COR-L47 (cell line): Measurements from ENCODE around the gene DNMBP.
A peak's percentile ranks its signal among the peaks of the same experiment; 100 is the strongest.
"Not testable (repeated sequence)": the region's sequence is repeated elsewhere in the genome, so short reads cannot be mapped to it uniquely, and the experiment has no call there.

Experiments
- DNase-seq: peaks from one replicate; lab custom pipeline; 2025; lab: John Stamatoyannopoulos, UW

The DNMBP gene

GRCh38 chr10:100020142-100020885 is 10.6 kb upstream of the DNMBP start:
- no peak for DNase-seq

GRCh38 chr10:100019787-100020141 is 10.0 kb upstream of the DNMBP start:
- peak; percentile 24 for DNase-seq

DNA sequence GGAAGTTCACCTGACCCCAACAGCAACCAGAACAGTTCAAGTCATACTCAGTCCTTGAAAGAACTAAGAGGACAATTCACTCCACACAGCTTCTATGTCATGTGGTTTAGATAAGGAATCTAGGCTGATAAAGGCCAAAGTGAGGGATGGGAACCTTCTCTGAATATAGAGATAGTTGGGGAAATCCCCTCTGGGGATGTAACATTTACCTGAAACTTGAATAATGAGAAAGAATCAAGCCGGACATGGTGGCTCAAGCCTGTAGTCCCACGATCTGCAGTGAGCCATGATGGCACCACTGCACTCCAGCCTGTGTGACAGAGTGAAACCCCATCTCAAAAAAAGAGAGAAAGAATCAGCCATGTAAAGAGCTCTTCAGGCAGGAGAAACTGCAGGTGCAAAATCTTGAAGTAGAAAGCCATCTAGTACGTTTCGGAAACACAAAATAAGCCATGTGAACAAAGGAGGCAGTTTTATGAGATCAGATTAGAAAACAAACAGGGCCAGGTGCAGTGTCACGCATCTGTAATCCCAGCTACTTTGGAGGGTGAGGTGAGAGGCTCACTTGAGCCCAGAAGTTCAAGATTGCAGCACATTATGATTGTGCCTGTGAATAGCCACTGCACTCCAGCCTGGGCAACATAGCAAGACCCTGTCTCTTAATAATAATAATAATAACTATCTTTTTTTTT is 4.5 kb upstream of the DNMBP start:
- DNase-seq = no peak

DNA sequence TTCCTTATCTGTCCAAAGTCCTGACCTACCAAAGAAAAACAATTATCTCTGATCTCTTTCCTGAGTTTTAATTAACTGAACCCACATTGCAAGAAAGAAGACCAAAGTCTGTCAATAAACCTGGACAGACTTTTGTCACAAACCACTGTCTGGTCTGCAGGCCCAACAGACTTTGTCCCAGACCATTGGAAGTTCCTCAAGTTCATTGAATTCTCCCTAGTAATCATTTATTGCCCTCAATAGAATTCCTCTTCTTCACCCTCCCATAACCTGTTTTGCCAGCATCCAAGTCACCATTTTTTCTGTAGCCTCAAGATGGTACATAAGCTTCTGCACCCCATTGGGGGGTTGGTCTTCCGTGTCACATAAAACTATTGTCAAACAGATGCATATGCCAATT is 3.9 kb upstream of the DNMBP start:
- DNase-seq = no peak

GRCh38 chr10:100011906-100012305 is 2.2 kb upstream of the DNMBP start:
- not testable (repeated sequence) for DNase-seq

DNA sequence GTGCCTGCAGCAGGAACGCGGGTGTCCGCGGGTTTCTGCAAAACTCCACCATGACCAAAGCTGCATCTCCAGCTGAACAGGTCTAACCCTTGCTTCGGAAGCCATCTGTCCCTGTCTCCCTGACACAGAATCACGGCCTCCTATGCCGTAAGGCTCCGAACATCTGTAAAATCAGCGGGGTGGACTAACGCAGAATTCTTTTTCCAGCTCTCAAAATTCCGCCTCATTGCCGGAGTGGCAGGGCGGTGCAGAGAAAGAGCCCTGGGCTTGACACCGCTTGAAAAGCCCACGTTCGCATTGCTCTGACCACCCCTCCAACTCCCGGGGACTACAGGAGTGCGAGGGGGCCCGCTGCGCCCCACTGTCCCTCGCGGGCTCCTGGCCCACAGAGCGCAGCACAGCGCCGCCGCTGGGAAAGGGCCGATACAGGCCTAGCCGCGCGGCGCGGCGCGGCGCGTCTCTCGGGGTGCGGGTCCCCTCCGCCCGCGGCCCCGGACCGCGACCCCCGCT is 409 bp downstream of the DNMBP start:
- DNase-seq = peak; percentile 4

- no peak for DNase-seq
Measured at GRCh38 chr10:100008708-100009282, 952 bp downstream of the DNMBP start.

- DNase-seq = no peak
Measured at GRCh38 chr10:100008142-100008522, 1.6 kb downstream of the DNMBP start.

DNA sequence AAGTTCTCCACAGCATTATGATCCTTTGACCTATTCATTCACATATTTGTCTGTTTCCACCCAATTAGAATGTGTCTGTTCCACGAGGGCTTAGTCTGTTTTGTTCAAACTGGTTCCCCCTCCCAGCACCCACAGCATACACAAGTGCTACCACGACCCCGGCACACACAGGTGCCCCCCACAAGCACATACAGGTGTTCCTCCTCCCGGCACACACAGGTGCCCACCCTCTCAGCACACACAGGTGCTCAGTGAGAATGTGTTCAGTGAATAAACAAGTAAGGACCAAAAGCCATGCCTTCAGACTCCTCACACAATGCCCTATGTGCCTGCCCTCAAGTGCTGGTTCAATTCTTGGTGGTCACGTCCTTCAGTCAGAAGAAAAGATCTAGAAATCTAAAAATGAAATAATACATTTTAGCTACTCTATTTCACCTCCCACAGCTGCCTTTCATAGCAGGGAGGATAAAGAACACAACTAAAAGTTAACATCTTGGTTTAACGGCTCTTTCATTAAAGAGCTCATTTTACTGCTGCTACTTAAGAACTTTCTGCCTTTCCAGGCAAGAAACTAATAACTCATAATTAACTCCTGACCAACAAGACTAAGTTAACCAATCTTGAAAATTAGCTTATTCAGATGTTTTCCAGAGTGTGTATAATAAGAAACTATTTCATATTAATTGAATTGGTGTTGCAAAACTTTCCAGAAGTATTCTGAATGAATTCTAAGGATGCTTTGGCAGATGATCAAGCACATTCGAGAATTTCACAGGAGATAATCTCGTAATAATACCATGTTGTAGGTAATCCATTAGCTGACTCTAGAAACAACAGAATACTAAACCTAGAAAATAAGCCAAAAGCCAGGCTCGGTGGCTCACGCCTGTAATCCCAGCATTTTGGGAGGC is 2.3 kb downstream of the DNMBP start:
- DNase-seq = no peak

- no peak for DNase-seq
Measured at GRCh38 chr10:100006243-100006886, 3.4 kb downstream of the DNMBP start.

DNA sequence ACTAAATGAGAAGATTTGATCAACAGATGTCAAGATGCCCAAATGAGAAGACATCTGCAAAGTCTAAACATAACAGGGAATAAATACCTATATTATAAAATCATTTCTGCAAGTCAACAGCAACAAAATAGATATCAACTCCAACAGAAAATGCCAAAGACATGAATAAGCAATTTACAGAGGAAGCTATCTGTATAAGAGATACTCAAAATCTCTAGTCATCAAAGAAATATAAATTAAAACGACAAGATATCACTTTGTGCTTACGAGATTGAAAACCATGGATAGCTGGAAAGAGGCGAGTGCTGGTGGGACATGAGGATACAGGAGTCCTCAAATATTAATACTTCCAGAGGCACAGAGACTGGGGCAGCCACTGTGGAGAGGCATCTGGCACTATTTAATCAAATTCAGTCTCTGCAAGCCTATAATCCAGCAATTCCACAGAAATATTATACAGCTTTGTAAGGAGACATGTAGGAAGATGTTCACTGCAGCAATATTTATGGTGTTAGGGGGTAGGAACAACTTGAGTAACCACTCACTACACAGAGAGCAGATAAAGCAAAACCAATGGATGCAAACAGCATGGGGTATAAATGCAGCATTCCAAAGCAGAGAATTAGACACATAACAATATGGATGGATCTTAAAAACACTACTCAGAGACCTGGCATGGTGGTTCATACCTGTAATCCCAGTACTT is 4.8 kb downstream of the DNMBP start:
- DNase-seq = no peak

- no peak for DNase-seq
Measured at GRCh38 chr10:100000109-100000644, 9.6 kb downstream of the DNMBP start.

DNA sequence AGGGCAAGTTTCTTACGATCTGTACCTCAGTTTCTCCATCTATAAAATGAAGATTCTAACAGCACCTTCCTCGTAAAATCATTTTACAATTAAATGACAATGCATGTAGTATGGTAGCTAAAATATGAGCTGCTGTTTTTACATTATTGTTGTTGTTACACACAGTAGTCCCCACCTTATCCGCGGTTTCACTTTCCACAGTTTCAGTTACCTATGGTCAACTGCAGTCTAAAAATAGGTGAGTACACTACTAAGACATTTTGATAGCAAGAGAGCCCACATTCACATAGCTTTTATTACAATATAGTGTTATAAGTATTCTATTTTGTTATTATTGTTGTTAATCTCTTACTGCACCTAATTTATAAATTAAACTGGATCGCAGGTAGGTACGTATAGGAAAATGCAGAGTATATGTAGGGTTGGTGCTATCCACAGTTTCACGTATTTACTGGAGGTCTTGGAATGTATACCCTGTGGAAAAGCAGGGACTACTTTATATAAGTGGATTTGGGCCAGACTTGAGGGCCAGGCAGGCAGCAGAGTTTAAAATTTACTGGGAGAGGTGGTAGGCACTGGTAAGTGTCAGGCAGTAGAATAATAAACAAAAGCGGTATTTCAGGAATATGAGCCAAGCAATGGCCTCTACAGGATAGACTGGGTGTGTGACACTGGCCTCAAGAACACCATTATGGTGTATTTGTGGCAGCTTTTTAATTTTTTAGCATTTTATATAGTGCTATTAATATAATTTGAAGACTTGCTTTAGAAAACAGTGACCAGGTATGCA is 10.2 kb downstream of the DNMBP start:
- DNase-seq = no peak

- no peak for DNase-seq
Measured at GRCh38 chr10:99998889-99999288, 10.9 kb downstream of the DNMBP start.

DNA sequence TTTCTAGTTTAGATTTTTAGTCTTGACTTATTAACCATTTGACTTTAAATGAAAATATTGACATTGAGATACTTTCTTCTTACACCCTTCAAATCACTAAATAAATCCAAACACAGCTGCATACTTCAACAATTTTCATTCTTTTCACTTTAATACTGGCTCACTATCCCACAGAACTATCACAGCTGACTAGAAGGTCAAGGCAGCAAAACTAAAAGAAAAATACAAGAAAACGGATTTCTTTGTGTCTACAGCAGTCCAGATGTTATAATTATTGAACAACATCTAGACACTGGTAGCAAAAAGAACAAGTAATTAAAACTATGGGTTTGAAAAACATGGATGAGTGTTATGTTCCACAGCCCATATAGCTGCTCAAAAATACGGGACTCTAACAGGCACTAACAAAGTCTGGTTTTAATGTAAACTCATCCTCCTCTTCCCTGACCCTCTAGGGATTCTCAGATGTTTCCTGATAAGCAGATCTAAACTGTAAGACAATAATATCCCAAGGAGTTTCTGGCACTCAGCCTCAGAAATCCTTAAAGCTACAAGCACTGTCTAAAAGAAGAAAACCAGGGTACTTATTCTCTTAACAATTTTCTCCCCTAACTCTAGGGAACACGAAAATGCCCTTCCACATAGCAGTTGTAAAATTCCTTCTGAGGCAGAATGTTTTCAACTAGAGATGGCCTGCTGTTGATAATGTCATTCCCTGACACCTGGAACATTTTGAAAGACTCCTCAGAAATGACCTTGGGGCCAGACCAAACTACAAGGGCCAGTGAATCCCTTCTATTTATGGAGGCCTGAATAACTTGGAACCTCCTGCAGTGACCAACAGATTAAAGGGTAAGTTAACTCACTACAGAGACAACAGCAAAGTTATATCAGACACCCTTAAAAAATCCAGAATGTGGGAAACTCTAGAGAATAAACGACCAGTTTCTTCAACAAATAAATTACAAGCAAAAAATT is 12.8 kb downstream of the DNMBP start:
- no peak for DNase-seq

DNA sequence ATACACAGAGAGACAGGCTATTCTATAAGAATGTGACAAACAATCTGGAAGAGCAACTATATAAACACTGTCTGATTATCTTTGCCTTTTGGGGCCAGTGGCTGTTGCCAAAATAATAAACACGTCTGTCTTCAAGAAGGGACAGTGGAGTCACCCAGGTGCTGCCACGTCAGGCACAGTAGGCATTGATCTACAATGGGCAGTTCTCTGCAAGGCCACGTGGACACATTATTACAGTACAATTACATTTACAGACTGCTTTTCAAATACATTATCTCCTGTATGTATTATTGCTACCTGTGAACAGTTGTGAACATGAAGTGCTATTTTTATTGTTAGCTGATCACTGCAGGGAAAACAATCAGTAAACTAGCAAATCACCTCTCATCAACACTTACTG is 14.0 kb downstream of the DNMBP start:
- DNase-seq = no peak

GRCh38 chr10:99995269-99995668 is 14.5 kb downstream of the DNMBP start:
- no peak for DNase-seq

DNA sequence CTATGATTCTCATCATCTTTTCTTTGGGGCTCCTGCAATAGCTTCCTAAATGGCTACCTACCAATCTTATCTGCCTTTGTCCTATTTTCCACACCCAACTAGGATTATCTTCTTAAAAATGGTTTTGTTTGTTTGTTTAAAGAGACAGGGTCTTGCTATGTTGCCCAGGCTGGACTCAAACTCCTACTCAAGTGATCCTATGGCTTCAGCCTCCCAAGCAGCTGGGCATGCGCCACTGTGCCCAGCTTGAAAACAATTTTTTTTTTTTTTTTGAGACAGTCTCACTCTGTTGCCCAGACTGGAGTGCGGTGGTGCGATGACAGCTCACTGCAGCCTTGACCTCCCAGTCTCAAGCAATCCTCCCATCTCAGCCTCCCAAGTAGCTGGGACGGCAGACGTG is 14.9 kb downstream of the DNMBP start:
- DNase-seq = no peak
